Coronary artery (tissue), 2 donors: Measurements from ENCODE around the gene TDP2.

Experiments used
- DNase-seq: peaks from one replicate; pipeline ENCODE4 v3.0.0-alpha.2; 2017; ENCODE audit warnings: low spot score
- H3K27ac ChIP-seq, 2 donors: fragments of 200-600 bp; sonication (generic); one replicate each; pipeline ENCODE4 v1.5.1; 2016 to 2019
- H3K4me3 ChIP-seq: fragments of 200-600 bp; sonication (generic); 2 replicates; pipeline ENCODE4 v1.5.1; 2016; ENCODE audit warnings: mild to moderate bottlenecking, moderate library complexity
- TF ChIP-seq, protein P1 (sequence below): fragments of 200-600 bp; sonication (generic); IDR thresholded peaks from one replicate; pipeline ENCODE4 v1.5.1; 2019; ENCODE audit warnings: antibody characterized with exemption

TDP2 gene

DNA sequence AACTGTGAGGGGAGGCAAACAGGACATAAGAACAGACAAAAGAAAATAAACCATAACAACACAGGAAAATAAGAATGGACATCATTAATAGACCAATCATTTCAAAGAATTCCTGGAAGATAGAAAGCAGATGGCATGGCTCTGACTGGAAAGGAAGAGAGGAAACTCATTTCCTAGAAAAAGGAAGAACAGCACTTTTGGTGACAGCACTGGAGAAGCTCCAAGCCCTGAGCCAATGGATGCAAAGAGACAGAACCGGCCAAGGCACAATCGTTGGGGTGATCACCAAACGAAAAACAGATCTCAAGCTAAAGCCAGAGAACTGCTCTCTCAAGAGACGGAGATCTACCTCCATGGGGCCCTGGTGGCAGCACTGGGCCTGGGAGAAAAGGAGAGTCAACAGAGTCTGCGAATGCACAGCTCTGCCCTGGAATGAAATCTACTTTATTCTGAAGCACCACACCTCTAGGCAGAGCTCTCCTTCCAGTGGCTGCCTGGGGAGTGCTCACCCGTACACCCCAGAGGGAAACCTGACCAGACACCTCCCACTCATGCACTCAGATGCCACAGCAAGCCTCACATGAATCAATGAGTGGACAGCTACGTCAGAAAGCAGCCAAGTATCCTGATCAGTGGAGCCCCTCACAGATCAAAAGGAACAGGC, 44.9 kb downstream of the TDP2 start:
- Histone ChIP-seq H3K4me3 (no peak overlapping the region), H3K27ac (no peak overlapping the region)
- DNase-seq, result no peak
- TF ChIP-seq, protein P1, sequence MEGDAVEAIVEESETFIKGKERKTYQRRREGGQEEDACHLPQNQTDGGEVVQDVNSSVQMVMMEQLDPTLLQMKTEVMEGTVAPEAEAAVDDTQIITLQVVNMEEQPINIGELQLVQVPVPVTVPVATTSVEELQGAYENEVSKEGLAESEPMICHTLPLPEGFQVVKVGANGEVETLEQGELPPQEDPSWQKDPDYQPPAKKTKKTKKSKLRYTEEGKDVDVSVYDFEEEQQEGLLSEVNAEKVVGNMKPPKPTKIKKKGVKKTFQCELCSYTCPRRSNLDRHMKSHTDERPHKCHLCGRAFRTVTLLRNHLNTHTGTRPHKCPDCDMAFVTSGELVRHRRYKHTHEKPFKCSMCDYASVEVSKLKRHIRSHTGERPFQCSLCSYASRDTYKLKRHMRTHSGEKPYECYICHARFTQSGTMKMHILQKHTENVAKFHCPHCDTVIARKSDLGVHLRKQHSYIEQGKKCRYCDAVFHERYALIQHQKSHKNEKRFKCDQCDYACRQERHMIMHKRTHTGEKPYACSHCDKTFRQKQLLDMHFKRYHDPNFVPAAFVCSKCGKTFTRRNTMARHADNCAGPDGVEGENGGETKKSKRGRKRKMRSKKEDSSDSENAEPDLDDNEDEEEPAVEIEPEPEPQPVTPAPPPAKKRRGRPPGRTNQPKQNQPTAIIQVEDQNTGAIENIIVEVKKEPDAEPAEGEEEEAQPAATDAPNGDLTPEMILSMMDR, result no peak

DNA sequence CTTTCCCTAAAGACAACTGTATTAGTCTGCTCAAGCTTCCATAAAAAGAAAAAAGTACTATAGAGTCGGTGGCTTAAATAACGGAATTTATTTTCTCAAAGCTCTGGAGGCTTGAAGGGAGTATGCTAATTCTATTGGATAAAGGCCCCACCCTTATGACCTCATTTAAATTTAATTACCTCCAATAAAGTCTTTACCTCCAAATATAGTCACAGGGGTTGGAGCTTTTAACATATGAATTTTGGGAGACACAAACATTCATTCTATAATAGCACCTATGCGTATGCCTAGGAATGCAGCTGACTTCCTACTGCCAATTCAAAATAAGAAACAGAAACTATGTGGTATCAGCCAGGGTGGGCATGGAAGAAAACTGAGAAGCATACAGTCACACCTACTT, 46.1 kb downstream of the TDP2 start:
- no peak overlapping the region for H3K27ac ChIP-seq
- no peak overlapping the region for H3K4me3 ChIP-seq
- no peak for DNase-seq
- TF ChIP-seq, protein P1, result no peak

DNA sequence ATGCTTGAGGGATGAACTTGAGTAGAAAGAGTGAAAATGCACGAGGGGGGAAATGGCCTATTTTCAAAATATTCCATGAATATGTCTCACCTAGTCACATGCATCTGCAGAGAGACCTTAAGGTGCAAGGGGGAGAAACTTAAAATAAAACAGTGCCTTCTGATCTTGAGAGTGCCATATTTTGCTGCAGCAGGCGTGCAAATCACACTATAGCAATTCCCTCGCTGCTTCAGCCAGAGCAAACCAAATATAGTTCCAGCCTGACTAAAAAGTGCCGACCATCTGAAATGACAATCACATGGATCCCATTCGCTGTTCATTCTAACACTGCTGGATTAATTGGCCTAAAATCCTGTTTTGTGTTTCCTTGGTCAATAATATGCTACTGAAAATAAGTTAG, 47.0 kb downstream of the TDP2 start:
- H3K27ac ChIP-seq, result no peak overlapping the region
- no peak for DNase-seq
- TF ChIP-seq, protein P1, result no peak
- H3K4me3 ChIP-seq, result no peak overlapping the region

DNA sequence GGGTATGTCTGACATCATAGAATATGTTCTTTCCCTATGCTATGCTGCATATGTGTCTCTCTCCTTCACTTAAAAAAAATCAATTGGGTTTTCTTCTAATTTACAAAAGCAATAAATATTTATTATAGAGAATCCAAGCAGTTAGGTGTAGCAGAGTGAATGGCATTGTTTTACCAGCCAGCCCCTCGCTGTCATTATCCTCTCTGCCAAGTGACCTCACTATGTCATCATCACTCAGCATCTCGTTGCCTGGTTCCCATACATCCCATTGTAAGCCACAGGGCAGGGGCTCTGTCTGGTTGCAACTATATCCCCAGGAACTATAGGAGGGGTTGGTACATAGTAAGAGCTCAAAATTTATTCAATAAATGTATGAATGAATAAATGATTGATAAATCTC, 52.1 kb downstream of the TDP2 start:
- TF ChIP-seq, protein P1, result no peak
- H3K27ac ChIP-seq, result no peak overlapping the region
- H3K4me3 ChIP-seq, result no peak overlapping the region
- no peak for DNase-seq

DNA sequence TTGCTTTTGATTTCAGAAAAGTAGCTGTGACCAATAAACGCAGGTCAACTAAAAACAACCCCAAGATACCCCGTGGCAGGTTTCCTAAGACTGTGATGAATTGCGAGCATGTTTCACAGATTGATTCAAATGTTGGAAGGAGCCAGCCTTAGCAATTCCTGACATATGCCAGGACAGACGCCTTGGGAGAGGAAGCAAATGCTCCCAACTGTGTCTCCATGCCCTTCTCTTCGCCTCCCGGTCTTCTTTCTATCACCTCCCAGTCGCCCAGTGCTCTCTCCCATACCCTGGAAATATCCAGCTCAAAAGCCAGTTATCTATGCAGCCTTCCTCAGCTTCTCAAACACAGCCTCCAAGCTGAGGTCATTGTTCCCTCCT, 52.7 kb downstream of the TDP2 start:
- Histone ChIP-seq H3K4me3 (no peak overlapping the region), H3K27ac (no peak overlapping the region)
- no peak for DNase-seq
- TF ChIP-seq, protein P1, result no peak

DNA sequence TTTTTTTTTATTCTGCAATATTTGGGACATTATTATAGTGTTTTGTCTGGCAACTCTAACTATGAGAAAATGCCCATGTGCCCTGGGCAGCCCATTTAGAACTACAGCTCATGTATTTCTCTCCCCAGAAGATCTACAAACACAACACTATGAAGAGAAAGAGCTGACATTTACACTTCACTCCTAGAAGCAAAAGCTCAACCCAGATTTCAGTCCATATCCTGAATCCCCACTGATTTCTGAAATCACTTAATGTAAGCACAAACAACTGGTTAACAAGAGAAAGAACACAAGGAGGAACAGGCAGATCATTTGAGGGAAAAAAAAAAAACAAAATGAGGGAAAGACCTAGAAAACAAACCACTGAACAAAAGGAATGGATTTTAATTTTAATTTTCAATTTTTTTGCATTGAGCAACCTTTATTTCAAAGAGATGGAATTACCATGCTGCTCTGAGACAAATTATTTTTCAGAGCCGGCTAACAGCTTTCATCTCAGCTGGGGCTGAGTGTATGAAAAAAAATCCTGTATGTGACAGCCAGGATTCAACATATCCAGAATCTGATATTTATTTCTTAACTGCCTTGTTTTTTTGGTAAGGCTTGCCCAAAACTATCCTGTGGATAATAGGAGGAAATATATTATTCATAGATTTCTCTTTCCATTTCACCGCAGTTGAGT, 53.2 kb downstream of the TDP2 start:
- TF ChIP-seq, protein P1, result no peak
- H3K27ac ChIP-seq, result no peak overlapping the region
- no peak overlapping the region for H3K4me3 ChIP-seq
- no peak for DNase-seq

DNA sequence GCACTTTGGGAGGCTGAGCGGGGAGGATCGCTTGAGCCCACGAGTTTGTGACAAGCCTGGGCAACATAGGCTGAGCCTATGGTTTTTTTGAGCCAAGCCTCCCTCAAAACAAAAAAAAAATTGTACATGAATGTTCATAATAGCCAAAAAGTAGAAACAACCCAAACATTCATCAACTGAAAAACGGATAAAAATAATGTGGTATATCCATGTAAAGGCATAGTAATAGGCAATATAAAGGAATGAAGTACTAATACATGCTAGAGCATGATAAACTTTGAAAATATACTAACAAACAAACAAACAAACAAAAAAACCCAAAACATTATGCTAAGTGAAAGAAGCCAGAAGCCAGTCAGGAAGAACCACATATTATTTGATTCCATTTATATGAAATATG, 56.0 kb downstream of the TDP2 start:
- no peak for DNase-seq
- TF ChIP-seq, protein P1, result no peak
- Histone ChIP-seq H3K4me3 (no peak overlapping the region), H3K27ac (no peak overlapping the region)
